HL-60/S4 treated with phorbol 12-myristate 13-acetate at 8.2 ng/mL for 4 days and 3 days (cell line): Measurements from ENCODE around the gene KIF26B.
"Not testable (repeated sequence)": the region's sequence is repeated elsewhere in the genome, so short reads cannot be mapped to it uniquely, and the experiment has no call there.

Experiments used
- in situ Hi-C: fragments of 300-500 bp; cut with MboI; formaldehyde crosslinking; loops from 2 replicates; pipeline ENCODE4 v1.15.0; 2022; ENCODE audit warnings: low sequenced_read_pairs

The KIF26B gene

GRCh38 chr1:245663841-245664240 is 509.1 kb downstream of the KIF26B start:
- in situ Hi-C loops, result no loop called here

DNA sequence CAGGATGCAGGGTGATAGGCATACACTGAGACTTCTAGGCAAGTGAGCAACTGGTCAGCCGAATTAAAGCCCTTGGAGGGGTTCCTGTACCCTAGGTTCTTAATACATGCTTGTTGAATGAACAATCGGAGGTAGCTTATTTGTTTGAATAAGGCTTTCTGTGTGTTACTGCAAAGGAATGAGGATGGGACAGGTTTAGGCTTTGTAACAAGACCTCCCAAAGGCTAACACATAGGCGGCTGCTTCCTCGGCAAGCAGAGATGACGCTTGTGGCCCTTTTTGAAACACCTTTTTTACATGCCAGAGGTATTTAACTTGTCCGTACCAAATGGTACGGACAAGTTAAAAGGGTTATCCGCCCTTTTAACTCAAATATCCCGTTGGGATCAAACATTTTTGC is 511.6 kb downstream of the KIF26B start:
- in situ Hi-C loops, result no loop called here

DNA sequence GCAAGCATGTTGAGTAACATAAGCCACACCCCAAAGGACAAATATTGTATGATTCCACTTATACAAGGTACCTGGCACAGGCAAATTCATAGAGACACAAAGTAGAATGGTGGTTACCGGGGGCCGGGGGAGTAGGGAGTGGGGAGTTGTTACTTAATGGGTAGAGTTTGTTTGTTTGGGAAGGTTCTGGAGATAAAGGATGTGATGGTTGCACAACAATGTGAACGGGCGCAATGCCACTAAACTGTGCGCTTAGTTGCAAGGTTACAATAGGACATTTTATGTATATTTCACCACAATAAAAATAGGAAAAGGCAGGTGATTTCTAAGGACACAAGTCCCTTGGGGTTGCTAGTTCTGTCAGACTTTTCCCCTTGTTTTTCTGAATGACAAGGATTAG is 516.6 kb downstream of the KIF26B start:
- in situ Hi-C loops, result no loop called here

DNA sequence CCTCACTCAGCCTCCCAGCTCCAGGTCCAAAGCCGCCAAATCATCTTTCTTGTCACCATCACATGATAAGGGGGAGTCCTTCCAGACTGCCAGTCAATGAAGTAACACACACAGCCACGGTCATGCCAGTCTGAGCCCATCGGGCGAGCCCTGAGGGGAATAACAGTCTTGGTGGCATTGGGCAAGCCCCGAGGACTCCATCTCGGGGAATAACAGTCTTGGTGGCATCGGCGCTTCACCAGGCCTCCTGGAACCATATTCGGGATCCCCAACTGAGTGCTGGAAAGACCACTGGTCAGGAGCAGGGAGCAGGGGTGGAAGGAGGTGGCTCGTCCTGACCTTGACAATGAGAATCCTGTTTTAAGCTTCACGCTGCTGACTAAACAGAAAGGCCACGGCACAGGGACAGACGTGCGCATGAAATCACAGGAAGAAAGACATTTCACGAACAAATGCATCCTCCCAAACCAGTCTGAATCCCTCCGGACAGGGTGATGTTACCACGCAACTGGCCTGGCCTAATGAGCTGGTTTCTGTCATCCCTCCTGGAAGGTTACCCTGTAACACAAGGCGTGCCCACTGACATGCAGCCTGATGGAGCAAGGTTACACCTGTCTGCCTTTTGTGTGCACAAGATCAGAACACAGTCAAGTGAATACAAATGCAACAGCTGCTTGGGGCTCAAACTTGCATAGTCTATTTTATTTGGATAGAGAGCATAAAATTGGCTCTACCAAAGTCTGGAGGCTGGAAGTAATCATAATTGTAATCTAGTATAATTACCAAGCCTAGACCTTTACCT is 517.4 kb downstream of the KIF26B start:
- in situ Hi-C loops, result no loop called here

DNA sequence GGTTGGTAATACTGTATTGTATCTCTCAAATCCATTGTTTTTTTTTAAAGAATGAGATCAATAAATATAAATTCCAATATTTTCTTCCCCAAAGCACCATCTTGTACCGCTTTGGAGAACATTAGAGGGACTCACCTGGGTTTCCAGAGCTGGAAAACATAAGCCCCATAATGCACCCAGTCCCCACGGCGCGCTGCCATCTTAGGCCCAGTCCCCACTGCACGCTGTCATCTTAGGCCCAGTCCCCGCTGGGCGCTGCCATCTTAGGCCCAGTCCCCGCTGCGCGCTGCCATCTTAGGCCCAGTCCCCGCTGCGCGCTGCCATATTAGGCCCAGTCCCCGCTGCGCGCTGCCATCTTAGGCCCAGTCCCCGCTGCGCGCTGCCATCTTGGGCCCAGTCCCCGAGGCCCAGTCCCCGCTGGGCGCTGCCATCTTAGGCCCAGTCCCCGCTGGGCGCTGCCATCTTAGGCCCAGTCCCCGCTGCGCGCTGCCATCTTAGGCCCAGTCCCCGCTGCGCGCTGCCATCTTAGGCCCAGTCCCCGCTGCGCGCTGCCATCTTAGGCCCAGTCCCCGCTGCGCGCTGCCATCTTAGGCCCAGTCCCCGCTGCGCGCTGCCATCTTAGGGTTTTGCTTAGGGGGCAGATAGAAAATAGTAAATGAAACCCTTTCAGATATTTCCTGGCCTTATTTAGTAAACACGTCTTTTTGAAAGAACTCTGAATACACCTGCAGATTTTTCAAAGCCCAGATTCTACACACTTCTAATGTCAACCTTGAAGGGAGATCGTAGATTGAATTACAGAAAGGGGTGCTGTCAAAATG is 518.3 kb downstream of the KIF26B start:
- in situ Hi-C loops, result not testable (repeated sequence)

- in situ Hi-C loops, result no loop called here
Observed at GRCh38 chr1:245673881-245674414, 519.2 kb downstream of the KIF26B start.

GRCh38 chr1:245677461-245678240 is 522.9 kb downstream of the KIF26B start:
- in situ Hi-C loops, result no loop called here

DNA sequence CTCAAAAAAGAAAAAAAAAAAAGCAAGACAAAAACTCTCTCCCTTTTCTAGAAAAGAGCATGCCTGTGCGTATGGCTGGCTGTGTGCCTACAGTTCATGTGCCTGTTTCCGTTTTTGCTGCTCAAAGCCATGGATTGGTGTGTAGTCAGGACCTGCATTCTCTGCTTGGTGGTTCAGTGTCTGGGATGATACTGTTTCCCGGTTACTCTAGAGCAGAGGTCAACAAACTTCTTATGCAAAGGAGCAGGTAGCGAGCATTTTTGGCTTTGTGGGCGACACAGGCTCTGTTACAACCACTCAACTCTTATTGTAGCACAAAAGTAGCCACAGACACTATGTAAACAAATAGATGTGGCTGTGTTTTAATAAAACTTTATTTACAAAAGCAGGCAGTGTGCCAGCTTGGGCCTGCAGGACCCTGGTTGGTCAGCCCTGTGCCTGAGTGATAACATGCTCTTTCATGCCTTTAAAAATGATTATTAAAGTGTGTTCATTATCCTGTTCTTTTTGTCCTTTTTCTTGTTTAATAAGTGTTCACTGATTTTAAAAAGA is 524.2 kb downstream of the KIF26B start:
- in situ Hi-C loops, result no loop called here

GRCh38 chr1:245679821-245680780 is 525.3 kb downstream of the KIF26B start:
- in situ Hi-C loops, result no loop called here

DNA sequence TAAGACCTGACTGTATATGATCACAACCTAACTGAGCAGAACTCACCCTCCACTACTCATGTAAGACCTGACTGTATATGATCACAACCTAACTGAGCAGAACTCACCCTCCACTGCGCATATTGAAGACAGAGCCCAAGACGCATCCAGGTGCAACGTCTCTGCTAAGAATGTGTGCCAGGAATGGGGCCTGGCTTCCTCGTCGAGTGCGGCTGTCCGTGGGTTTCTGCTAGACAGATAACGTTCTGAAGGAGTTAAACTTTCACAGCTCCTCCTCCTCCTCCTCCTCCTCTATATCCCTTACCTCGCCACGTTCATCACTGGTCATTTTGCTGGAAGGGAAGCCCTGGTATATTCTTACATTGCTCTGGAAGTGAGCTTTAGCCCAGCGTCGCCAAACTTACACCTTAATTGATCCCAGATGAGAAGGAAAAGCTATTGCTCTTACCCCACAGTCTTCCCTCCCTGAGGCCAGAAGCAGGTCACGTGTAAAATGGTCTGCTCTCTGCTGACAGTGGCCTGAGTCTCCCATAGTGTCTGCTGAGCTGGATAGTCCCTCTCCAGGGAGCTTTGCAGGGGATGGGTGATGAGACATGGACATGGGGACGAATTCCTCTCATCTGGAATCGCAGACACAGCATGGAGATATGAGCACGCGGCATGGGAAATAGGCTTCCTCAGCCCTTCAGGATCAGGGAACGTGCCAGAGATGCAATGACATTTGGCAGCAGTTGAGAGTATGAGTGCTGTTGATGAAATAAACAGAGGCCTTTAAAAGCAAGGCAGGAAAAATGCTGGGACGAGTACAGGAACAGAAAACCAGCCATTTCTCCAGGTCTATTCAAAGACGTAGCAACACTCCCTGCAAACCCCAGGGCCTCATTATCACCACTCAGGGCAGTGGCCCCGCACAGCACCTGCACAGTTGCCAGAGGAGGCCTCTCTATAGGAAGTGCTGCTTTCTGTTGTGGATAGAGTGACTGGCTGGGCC is 528.1 kb downstream of the KIF26B start:
- in situ Hi-C loops, result no loop called here

DNA sequence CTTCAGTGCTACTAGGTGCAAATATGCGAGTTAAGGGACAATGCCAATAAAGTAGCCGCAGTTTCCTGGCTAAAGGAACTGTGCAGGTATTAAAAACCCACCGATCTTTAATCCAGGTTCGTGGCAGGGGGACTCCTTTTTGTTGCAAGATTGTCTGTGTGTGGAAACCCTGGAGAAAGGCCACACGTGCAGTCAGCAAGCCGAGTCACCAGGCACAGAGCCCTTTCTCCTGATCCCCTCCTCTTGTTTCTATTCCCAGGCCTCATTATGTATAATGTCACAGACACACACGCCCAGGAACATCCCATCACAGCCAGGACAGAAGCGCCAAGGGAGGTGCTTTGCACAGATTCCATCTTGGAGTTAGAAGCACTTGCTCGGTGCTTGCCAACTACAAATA is 528.9 kb downstream of the KIF26B start:
- in situ Hi-C loops, result no loop called here

- in situ Hi-C loops, result no loop called here
Observed at GRCh38 chr1:245684166-245684565, 529.4 kb downstream of the KIF26B start.

DNA sequence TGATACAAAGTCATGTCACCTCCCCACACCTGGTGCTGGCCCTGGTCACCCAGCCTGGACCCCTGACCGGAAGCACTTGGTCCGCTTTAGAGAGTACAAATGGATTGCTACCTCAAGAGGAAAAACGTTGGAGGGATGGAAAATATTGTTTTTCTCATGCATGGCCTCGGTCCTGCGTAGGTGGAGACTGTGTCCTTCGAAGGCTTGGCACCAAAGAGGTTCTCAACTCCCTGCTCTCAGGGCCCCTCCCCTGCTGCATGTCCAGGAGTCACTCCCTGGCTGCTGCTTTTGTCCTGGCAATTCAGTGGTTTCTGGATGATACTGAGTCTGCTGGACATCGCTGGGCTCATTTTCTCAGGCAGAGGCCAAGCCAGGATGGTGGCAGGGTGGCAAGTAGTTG is 529.8 kb downstream of the KIF26B start:
- in situ Hi-C loops, result no loop called here

GRCh38 chr1:245685111-245685810 is 530.5 kb downstream of the KIF26B start:
- in situ Hi-C loops, result no loop called here

DNA sequence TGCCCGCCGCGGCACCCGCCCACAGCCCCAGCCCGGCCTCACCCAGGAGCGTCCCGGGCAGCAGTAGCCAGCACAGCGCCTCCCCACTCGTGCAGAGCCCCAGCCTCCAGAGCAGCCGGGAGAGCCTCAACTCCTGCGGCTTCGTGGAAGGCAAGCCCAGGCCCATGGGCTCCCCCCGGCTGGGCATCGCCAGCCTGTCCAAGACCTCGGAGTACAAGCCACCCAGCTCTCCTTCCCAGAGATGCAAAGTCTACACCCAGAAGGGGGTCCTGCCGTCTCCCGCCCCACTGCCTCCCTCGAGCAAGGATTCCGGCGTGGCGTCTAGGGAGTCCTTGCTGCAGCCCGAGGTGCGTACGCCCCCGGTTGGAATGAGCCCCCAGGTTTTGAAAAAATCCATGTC is 531.2 kb downstream of the KIF26B start:
- in situ Hi-C loops, result no loop called here

DNA sequence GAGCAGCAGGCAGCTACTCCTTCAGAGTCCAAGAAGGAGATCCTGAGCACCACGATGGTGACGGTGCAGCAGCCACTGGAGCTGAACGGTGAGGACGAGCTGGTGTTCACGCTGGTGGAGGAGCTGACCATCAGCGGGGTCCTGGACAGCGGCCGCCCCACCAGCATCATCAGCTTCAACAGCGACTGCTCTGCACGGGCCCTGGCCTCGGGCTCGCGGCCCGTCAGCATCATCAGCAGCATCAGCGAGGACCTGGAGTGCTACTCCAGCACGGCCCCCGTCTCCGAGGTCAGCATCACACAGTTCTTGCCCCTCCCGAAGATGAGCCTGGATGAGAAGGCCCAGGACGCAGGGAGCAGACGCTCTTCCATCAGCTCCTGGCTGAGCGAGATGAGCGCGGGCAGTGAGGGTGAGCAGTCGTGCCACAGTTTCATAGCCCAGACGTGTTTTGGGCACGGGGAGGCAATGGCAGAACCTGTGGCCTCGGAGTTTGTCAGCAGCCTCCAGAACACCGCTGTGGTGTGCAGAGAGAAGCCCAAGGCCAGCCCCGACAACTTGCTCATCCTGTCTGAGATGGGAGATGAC is 531.8 kb downstream of the KIF26B start:
- in situ Hi-C loops, result no loop called here

DNA sequence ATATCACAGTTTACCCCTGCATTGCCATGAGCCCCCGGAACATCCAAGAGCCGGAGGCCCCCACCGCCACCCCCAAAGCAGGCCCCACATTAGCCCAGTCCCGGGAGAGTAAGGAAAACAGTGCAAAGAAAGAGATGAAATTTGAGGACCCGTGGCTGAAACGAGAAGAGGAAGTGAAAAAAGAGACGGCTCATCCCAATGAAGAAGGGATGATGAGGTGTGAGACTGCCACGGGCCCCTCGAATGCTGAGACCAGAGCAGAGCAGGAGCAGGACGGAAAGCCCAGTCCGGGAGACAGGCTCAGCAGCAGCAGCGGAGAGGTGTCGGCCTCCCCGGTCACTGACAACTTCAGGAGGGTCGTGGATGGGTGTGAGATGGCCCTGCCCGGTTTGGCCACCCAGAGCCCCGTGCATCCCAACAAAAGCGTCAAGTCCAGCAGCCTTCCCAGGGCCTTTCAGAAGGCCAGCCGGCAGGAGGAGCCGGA is 532.4 kb downstream of the KIF26B start:
- in situ Hi-C loops, result no loop called here
